D341Med (cell line): Measurements from ENCODE around the gene SARNP.

ENCODE experiments used
- DNase-seq: peaks from one replicate; pipeline ENCODE4 v3.0.0; 2012; ENCODE audit warnings: low spot score

The SARNP gene

GRCh38 chr12:55742719-55743405 lies 74.7 kb downstream of the SARNP start, which contains the start of gene GDF11:
GDF11 (plus strand) TSS chr12:55743122; CDS start chr12:55743317, 195 bp downstream.
- DNase-seq = peak; percentile 90

GRCh38 chr12:55741931-55742680 lies 75.4 kb downstream of the SARNP start:
- DNase-seq = no peak

- DNase-seq = no peak
Observed at GRCh38 chr12:55739025-55739378, 78.5 kb downstream of the SARNP start.

GRCh38 chr12:55738123-55739024 lies 79.2 kb downstream of the SARNP start:
- DNase-seq = peak; percentile 80

- no peak for DNase-seq
Observed at GRCh38 chr12:55737581-55738122, 79.9 kb downstream of the SARNP start.

- peak; percentile 76 for DNase-seq
Observed at GRCh38 chr12:55736780-55737580, 80.5 kb downstream of the SARNP start.

- DNase-seq = no peak
Observed at GRCh38 chr12:55736076-55736475, 81.4 kb downstream of the SARNP start.

GRCh38 chr12:55734595-55734994 lies 82.9 kb downstream of the SARNP start:
- no peak for DNase-seq

- no peak for DNase-seq
Observed at GRCh38 chr12:55733858-55734257, 83.7 kb downstream of the SARNP start.

- no peak for DNase-seq
Observed at GRCh38 chr12:55733021-55733555, 84.4 kb downstream of the SARNP start.

GRCh38 chr12:55732288-55732687 lies 85.2 kb downstream of the SARNP start:
- no peak for DNase-seq

GRCh38 chr12:55729819-55730818 lies 87.4 kb downstream of the SARNP start:
- DNase-seq = peak; percentile 43

- DNase-seq = peak; percentile 90
Observed at GRCh38 chr12:55728939-55729818, 88.3 kb downstream of the SARNP start, which contains the start of gene CD63. CD63 (minus strand) TSS chr12:55729009; CDS start chr12:55728341, 668 bp downstream.

- peak; percentile 71 for DNase-seq
Observed at GRCh38 chr12:55728186-55728938, 89.2 kb downstream of the SARNP start.

GRCh38 chr12:55727643-55728185 lies 89.8 kb downstream of the SARNP start:
- DNase-seq = no peak

- no peak for DNase-seq
Observed at GRCh38 chr12:55726971-55727370, 90.6 kb downstream of the SARNP start.

GRCh38 chr12:55725556-55725955 lies 92.0 kb downstream of the SARNP start:
- no peak for DNase-seq

GRCh38 chr12:55724940-55725309 lies 92.6 kb downstream of the SARNP start:
- no peak for DNase-seq
